HG03196 (cell line): Measurements from ENCODE around the gene B4GALNT3.

ENCODE experiments used
- ATAC-seq: cut with Tn5 transposase; IDR thresholded peaks from one replicate; pipeline ENCODE4 v1.9.1; 2021; ENCODE audit not compliant: unreplicated experiment

Gene B4GALNT3

DNA sequence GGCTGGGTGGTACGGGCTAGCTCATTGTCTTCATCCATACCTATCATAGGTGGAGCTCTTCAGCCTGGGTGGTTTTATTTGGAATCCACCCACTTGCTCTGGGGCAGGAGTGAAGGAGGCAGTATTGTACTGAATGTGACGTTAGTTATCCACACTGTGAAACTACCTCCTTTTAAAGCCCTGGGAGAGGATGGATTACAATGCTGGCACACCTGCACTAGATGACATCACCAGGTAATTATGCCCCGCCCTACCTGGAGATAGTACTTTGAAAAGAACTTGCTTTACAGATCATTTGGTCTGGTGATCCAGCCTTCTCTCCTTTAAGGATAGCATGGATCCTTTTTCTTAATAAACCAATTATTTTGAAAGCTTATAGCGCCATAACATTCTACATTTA is 78.0 kb downstream of the B4GALNT3 start:
- no peak for ATAC-seq

DNA sequence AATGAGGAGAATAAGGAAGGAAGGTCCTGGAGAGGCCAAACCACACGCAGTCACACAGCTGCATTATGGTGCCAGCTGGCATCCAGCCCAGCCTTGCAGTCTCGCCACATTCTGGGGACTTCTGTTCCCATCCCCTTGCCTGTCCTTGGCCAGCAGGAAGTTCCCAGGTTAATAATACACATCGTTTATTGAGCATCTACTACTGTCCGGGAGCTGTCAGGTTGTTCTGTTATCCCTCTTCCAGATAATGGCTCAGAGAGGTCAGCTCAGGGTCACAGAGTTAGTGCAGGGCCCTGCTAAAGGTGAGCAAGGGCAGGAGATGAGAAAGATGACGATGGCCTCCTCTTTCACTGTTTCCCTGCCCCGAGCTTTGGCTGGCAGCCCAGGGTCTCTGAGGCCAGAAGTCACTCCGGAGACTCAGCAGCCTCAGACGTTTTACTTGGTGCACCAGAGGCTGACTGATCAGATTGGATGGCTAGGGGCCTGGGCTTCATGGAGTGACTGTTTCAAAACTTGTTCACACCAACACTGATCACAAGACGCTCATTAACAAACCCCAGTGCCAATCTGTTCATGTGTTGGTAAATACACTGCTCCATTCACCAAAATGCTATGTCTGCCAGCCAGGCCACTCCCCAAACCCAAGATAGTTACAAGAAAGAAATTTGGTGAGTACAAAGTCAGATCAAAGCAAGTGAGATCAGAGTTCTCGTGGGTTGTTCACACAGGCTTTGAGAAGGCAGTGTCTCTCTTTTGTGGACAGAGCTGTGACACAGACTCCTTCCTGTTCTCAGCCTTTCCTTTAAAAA is 79.2 kb downstream of the B4GALNT3 start:
- ATAC-seq: no peak

DNA sequence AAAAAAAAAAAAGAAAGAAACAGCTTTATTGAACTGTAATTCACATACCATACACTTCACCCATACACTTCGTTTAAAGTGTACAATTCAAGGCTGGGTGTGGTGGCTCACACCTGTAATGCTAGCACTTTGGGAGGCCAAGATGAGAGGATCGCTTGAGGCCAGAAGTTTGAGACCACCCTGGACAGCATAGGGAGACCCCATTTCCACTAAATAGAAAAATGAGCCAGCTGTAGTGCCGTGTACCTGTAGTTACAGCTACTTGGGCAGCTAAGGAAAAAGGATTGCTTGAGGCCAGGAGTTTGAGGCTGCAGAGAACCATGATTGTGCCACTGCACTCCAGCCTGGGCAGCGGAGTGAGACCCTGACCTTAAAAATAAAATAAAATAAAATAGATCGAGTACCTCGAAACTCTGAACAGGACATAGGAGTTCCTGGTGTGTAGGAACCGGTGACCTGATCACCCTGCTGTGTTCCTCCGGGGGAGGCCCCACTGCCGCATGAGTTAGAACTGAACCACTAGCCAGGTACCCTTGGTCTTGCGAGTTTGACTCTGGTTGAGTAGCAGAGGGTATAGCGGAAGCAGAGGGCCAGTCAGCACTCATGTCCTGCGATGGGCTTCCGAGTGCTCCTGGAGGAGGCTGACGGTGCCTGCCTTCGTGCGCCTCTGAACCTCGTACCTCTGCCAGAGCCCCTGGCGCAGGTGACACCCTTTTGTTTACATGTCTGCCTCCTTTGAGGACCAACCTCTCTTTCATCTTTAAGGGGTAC is 80.0 kb downstream of the B4GALNT3 start:
- ATAC-seq: no peak

DNA sequence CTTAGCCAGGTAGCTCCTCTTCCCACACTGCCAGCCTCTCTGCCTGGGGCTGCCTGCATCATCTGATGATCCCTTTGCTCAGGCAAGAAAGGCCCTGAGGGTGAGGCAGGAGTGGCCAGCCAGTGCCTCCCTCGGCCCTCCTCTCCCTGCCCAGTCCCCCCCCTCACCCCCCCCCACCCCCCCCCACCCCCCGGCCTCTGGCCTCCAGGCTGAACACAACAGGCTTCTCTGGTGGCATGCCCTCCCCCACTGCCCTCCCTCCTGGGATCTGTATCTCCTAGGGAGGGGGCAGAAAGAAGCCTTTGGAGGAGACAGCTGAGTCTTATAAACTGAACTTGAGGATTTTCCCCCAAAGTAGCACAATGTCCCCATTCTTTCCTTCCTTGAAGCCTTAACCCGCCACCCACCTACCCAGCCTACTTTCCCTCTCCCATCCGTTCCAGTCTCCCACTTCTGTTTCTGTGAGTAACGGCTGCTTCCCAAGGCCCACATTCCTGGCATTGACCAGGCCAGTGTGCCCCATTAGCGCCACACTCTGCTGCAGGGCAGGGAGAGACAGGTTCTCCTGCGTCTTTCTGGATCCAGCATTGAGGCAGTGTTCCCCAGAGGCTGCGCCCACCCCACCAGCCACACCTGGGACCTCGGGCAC is 82.1 kb downstream of the B4GALNT3 start:
- ATAC-seq: no peak

DNA sequence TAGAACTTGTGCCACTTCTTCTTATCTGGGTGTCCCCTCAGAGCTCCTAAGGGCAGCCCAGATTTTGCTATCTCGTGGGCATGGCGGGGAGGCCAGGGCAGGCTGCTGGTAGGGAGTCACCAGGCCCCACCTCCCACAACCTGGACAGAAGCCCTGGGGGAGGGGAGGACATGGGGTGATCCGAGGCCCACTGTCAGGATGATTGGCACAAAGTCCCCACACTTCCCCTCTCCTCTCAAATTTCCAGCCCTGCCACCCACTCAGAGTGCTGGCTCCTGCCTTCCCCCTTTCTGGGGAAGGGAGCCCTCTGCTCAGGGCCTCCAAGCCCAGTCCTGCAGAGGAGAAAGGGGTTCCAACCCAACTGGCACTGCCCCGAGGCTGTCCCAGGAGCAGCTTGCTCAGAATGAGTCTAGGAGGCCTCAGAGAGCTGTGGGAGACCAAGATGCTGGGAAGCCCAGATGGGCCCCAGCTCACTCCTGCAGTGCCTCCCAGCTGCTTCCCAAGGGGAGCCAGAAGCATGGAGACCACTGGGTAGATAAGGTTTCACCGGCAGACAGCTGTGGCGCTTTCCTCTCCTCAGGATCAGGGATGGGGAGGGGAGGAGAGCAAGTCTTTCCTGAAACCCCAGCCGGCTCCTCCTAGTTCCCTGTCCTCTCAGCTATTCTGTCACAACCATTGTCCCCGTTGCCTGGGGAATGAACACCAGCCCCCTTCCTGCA is 82.8 kb downstream of the B4GALNT3 start:
- no peak for ATAC-seq

DNA sequence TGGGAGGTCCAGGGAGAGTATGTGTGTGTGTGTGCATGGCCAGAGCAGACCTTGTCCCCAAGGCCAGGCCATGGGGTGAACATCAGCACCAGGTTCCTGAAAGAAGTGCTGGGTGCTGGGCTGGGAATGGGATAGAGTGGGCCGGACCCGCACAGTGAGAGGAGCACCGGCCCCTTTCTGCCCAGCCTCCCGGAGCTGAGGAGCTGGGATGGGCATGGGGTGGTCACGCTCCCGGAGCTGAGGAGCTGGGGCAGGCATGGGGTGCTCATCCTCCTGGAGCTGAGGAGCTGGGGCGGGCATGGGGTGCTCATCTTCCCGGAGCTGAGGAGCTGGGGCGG is 83.3 kb downstream of the B4GALNT3 start:
- no peak for ATAC-seq

DNA sequence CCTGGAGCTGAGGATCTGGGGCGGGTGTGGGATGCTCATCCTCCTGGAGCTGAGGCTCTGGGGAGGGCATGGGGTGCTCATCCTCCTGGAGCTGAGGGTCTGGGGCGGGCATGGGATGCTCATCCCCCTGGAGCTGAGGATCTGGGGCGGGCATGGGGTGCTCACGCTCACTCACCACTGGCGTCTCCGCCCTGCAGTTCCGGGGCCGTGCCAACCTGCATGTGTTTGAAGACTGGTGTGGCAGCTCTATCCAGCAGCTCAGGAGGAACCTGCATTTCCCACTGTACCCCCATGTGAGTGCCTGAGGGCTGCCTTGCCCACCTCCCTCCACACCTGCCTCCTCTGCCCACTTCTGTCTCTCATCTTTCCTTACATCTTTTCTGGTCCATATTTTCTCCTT is 84.4 kb downstream of the B4GALNT3 start:
- ATAC-seq: no peak

DNA sequence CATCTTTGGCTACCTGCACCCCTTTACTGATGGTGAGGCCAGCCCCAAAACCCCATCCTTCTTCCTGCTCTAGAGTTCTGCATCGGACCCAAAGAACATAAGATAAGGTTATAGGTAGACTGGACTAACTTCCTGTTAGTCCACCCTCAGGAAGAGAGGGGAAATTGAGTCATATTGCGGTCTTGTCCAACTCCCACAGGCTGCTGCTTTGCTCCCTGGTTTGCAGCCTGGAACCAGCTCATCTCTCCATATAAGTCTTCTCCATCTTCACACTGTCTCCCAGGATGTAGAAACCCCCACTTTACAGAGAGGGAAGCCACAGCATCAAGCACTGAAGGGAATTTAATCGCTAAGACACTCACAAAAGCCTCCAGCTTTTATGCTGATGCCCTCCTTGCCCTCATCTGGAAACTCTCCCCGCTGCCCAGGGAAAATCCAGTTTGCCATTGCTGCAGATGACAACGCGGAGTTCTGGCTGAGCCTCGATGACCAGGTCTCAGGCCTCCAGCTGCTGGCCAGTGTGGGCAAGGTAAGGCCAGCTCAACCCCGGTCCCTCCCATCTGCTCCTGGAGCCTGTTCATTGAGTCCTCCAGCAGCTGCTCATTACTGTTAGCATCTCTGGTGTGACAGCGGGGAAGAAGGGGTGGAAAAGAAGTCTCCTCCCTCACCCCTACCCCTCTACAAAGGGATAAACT is 85.3 kb downstream of the B4GALNT3 start:
- ATAC-seq: no peak

DNA sequence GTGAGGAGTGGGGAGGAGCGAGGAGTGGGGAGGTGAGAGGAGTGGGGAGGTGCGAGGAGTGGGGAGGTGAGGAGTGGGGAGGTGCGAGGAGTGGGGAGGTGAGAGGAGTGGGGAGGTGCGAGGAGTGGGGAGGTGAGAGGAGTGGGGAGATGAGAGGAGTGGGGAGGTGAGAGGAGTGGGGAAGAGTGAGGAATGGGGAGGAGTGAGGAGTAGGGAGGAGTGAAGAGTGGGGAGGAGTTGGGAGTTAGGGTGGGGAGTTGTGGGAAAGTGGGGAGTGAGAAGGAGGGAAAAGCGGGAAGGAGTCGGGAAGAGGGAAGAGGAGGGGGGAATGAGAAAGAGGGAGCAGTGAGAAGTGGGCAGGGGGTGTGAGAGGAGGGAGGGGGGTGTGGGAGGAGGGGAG is 86.1 kb downstream of the B4GALNT3 start:
- ATAC-seq: no peak

DNA sequence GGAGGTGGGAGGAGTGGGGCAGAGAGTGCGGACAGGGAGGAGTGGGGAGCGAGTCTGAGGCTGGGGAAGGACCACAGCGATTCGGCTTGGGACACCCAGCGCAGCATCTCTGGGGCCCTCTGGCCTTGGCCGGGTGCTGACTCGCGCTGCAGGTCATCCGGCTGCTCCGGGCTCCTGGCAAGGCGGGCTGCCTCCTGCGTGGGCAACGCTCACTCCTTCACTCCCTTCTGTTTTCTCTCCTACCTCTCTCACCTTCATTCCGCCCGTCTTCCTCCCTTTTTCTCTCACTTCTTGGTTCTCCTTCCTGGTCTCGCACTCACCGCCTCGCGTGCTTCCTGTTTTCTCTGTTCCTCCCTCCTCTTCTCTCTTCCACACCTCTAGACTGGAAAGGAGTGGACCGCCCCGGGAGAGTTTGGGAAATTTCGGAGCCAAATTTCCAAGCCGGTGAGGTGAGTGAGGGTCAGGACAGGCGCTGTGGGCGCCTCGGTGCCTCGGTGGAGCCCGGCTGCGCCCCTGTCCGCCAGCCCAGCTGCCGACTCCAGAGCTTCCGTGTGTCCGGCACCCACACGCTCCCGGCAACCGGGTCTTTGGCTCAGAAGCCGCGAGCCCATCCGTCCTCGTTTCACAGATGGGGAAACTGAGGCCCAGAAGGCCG is 86.7 kb downstream of the B4GALNT3 start:
- no peak for ATAC-seq

DNA sequence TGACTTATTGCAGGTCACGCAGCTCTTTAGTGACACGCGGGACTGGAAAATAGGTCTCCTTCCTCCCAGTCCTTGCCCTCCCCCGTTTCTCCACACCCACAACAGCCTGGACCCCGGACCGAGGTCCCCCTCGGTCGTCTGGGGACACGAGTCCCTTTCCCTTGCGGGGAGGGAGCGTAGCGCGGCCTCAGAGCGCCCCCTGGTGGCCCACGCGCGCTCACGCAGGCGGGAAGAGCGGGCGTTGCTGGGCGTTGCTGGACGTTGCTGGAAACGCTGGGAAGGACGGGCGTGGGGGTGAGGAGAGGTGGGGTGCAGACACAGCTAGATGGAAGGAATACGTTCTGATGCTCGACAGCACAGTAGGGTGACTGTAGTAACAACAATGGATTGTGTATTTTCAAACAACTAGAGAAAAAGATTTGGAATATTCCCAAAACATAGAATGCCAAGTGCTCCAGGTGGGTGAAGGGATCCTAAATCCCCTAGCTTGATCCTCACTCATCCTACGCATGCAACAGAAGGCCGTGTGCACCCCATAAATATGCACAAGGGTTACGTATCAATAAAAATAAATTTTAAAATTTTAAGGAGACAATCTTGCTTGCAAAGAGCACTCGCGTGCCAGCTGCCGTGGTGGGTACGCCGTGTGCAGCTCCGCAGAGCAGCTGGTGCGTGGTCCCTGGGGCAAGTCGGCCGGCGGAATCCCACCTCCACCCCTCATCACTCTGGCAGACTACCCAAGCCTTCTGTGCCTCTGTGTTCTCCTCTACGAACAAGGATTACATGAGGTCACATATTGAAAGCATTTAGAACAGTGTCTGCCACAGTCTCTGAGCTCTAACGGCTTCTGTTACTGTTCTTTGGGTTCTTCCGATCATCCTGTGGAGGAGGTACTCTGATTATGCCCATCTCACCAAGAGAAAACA is 87.4 kb downstream of the B4GALNT3 start:
- ATAC-seq: no peak

DNA sequence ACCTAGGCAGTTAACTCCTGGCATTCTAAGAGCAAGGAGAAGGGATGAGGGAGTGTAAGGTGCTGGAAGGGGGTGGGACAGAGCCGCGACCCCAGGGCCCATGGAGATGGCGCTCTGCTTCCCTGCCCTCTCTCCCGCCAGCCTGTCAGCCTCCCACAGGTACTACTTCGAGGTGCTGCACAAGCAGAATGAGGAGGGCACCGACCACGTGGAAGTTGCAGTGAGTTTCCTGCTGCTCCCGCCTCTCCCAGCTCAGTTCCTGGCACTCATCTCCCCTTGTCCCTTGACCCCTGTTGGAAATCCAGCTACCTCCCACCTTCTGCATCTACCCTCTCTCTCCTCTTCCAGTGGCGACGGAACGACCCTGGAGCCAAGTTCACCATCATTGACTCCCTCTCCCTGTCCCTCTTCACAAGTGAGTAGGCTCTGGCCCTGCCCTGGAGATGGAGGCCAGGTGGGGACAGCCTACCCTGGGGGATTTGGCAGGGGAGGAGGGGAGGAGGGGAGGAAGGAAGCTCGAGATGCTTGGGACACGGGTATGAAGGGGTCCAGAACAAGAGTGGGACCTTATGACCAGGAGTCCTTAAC is 88.2 kb downstream of the B4GALNT3 start:
- no peak for ATAC-seq

DNA sequence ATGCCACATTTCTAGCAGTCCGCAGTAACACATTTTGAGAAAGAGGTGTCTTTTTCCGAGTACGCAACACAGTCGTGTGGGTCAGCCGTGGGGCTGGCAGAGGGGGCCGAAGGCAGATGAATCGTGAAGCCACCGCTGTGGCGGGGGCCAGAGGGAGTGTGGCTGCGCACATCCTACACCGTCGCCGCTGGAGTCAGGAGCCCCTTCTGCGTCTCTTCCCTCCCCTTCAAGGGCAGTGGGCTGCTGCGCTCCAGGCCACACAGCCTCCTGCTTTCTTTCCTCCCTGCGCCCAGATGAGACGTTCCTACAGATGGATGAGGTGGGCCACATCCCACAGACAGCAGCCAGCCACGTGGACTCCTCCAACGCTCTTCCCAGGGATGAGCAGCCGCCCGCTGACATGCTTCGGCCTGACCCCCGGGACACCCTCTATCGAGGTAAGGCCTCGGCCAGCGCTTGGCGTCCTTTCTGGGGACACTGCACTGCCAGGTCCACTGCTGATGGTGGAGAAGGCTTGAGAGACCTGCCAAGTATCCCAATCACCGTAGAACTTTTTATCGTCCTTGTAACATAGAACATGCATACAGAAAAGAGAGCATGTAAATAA is 89.8 kb downstream of the B4GALNT3 start:
- no peak for ATAC-seq

DNA sequence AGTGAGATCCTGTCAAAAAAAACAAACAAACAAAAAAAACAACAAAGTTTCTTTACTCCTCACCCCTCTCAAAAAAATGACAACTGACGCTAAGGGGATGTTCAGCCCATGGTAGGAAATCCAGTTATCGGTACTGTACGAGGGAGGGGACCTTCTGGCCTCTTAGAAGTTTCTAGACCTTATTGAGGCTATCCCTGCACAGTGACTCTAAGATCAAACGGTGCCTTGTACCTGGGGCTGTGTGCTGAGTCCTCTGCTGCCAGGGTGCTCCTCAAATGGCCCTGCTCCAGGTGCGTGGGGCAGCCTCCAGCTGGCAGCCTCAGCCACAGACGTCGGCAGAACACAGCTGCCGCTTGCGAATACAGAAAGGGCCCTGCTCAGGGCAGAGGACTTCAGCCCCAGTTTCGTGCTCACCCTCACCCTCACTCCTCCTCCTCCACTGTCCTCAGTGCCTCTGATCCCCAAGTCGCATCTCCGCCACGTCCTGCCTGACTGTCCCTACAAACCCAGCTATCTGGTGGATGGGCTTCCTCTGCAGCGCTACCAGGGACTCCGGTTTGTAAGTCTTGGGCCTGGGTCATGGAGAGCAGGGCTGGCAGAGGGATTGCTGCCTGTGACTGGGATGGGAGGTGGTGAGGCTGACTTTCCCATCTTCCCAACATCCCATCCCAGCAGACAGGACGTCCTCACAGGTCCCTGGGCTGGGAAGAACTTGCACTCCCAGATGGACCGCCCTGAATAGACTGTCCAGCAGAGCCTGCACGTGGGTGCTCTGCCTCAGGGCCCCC is 90.9 kb downstream of the B4GALNT3 start:
- ATAC-seq: no peak

DNA sequence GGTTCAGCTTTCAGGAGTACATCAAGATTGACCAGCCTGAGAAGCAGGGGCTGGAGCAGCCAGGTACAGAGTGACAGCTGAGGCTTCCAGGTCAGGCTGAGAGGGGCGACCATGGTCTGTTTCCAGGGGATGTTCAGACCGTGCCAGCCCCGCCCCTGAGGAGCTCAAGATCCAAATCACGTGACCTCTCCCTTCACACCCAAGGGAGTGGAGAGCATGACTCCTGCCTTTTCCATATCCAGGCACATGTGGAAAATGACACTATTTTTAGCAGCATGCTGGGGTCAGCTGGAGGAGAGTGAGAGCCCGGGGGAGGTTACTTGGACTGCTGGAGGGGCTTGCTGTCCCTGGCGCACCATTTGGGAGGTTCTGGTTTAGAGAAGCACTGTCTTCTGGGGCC is 92.7 kb downstream of the B4GALNT3 start:
- ATAC-seq: no peak

DNA sequence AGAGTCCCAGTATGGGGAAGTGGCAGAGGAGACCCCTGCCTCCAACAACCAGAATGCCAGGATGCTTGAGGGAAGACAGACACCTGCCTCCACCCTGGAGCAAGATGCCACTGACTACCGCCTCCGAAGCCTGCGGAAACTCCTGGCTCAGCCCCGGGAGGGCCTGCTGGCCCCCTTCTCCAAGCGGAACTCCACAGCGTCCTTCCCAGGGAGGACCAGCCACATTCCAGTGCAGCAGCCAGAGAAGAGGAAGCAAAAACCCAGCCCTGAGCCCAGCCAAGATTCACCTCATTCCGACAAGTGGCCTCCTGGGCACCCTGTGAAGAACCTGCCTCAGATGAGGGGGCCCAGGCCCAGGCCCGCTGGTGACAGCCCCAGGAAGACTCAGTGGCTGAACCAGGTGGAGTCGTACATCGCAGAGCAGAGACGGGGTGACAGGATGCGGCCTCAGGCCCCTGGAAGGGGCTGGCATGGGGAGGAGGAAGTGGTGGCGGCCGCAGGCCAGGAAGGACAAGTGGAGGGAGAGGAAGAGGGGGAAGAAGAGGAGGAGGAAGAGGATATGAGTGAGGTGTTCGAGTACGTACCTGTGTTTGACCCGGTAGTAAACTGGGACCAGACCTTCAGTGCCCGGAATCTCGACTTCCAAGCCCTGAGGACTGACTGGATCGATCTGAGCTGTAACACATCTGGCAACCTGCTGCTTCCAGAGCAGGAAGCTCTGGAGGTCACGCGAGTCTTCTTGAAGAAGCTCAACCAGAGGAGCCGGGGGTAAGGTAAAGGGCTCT is 93.7 kb downstream of the B4GALNT3 start:
- ATAC-seq: peak; percentile 53

DNA sequence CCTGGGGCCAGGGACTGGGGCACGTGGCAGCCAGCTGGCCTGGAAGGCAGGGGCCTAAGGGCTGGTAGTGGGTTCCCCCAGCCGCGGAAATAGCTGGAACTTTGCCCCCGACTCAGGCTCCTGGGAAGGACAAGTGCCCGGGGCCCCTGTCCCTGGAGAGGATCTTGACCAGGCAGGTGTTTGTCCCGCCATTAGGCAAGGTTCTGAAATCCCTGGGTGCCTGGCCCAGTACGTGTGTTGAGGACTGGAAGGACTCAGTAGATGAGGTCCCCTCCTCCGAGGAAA is 94.2 kb downstream of the B4GALNT3 start:
- ATAC-seq: no peak
